IMR-90 (cell line): ENCODE measurements around the gene IGF2BP3. TPM values are rescaled to one million over a fixed set of nuclear protein-coding genes. Genes with fewer than 3 reads are reported as not detected.

Source experiments
- ATAC-seq: fragments of 200-7000 bp; cut with Tn5 transposase; 2 replicates; pipeline ENCODE4 v1.9.1; 2020; ENCODE audit warnings: low read depth, mild to moderate bottlenecking, moderate library complexity
- BruUV-seq: library from RNA; stranded (reverse); fragments of 400-500 nt; replicated peaks from 2 replicates; lab custom pipeline; 2021; lab: Mats Ljungman, UMichigan
- CTCF ChIA-PET: fragments of 300-600 bp; formaldehyde crosslinking; extraction: SDS; loops from one replicate; lab custom pipeline; 2021; ENCODE audit warnings: antibody characterized with exemption; lab: Yijun Ruan, JAX
- POLR2A ChIA-PET: fragments of 300-600 bp; sonication (Branson Sonifier 250); formaldehyde crosslinking; loops from one replicate; lab custom pipeline; 2022; ENCODE audit warnings: antibody characterized with exemption; ENCODE audit not compliant: unreplicated experiment; lab: Charles Lee
- DNase-seq: peaks from one replicate; pipeline ENCODE4 v3.0.0; 2013
- H2AFZ ChIP-seq: replicated peaks from 2 replicates; pipeline ENCODE3; 2013; ENCODE audit warnings: low read length, mild to moderate bottlenecking; ENCODE audit not compliant: poor library complexity
- H2AK5ac ChIP-seq: 2 replicates; pipeline ENCODE4 v1.6.1; 2013; ENCODE audit warnings: low read depth, low read length, inconsistent platforms
- H2AK9ac ChIP-seq: replicated peaks from 2 replicates; pipeline ENCODE3; 2013; ENCODE audit warnings: mild to moderate bottlenecking, low read depth, low read length, moderate library complexity; ENCODE audit not compliant: poor library complexity
- H2BK120ac ChIP-seq: 2 replicates; pipeline ENCODE4 v1.6.1; 2013; ENCODE audit warnings: low read depth, low read length, inconsistent platforms
- H2BK15ac ChIP-seq: 3 replicates; pipeline ENCODE4 v1.6.1; 2013; ENCODE audit warnings: low read depth, low read length, inconsistent platforms
- H2BK20ac ChIP-seq: 2 replicates; pipeline ENCODE4 v1.6.1; 2013; ENCODE audit warnings: low read depth, mild to moderate bottlenecking, inconsistent platforms, low read length, moderate library complexity
- H2BK5ac ChIP-seq: 2 replicates; pipeline ENCODE4 v1.6.1; 2013; ENCODE audit warnings: mild to moderate bottlenecking, low read depth, low read length, inconsistent platforms; ENCODE audit not compliant: poor library complexity, severe bottlenecking
- H3K14ac ChIP-seq: replicated peaks from 2 replicates; pipeline ENCODE4 v1.6.1; 2013; ENCODE audit warnings: low read depth, low read length, inconsistent platforms
- H3K18ac ChIP-seq: 2 replicates; pipeline ENCODE4 v1.6.1; 2013; ENCODE audit warnings: low read depth, low read length, control low read depth
- H3K23ac ChIP-seq: 2 replicates; pipeline ENCODE4 v1.6.1; 2013; ENCODE audit warnings: low read depth, low read length, inconsistent platforms
- H3K27ac ChIP-seq: 2 replicates; pipeline ENCODE4 v1.5.1; 2013; ENCODE audit warnings: mild to moderate bottlenecking, control low read depth, low read length; ENCODE audit not compliant: insufficient read depth
- H3K27me3 ChIP-seq: 2 replicates; pipeline ENCODE4 v1.6.1; 2013; ENCODE audit warnings: low read length; ENCODE audit not compliant: control insufficient read depth, insufficient read depth
- H3K36me3 ChIP-seq: 2 replicates; pipeline ENCODE4 v1.6.1; 2013; ENCODE audit warnings: low read length, mixed read lengths; ENCODE audit not compliant: control insufficient read depth, insufficient read depth
- H3K4ac ChIP-seq: 2 replicates; pipeline ENCODE4 v1.6.1; 2013; ENCODE audit warnings: low read depth, low read length, inconsistent platforms
- H3K4me1 ChIP-seq: 2 replicates; pipeline ENCODE4 v1.6.1; 2013; ENCODE audit warnings: low read length, mixed read lengths; ENCODE audit not compliant: control insufficient read depth, insufficient read depth
- H3K4me2 ChIP-seq: 2 replicates; pipeline ENCODE4 v1.6.1; 2013; ENCODE audit warnings: low read depth, mild to moderate bottlenecking, control low read depth, low read length, moderate library complexity
- H3K4me3 ChIP-seq: 2 replicates; pipeline ENCODE4 v1.5.1; 2013; ENCODE audit warnings: low read depth, mild to moderate bottlenecking, control low read depth, low read length, moderate library complexity; ENCODE audit not compliant: insufficient read depth
- H3K56ac ChIP-seq: 2 replicates; pipeline ENCODE4 v1.6.1; 2013; ENCODE audit warnings: low read length, inconsistent platforms; ENCODE audit not compliant: insufficient read depth; ENCODE audit errors: extremely low read depth
- H3K79me1 ChIP-seq, 2 experiments: 2 replicates each; pipeline ENCODE4 v1.6.1; 2013; ENCODE audit warnings: low read length in 2 of 2, inconsistent platforms in 1 of 2, low read depth in 1 of 2
- H3K9ac ChIP-seq: 2 replicates; pipeline ENCODE4 v1.6.1; 2013; ENCODE audit warnings: low read depth, low read length, control low read depth
- H3K9me1 ChIP-seq: 2 replicates; pipeline ENCODE4 v1.6.1; 2013; ENCODE audit warnings: low read length, inconsistent platforms; ENCODE audit not compliant: insufficient read depth
- H3K9me3 ChIP-seq: 2 replicates; pipeline ENCODE4 v1.6.1; 2013; ENCODE audit warnings: low read length; ENCODE audit not compliant: control insufficient read depth, insufficient read depth
- H4K20me1 ChIP-seq: 2 replicates; pipeline ENCODE4 v1.6.1; 2013; ENCODE audit warnings: low read length, inconsistent platforms; ENCODE audit not compliant: insufficient read depth
- H4K5ac ChIP-seq: 2 replicates; pipeline ENCODE4 v1.6.1; 2013; ENCODE audit warnings: mild to moderate bottlenecking, low read depth, low read length, control low read depth
- H4K8ac ChIP-seq, 2 experiments: 2 replicates each; pipeline ENCODE4 v1.6.1; 2013; ENCODE audit warnings: low read depth in 2 of 2, low read length in 2 of 2, control low read depth in 1 of 2, inconsistent platforms in 1 of 2
- H4K91ac ChIP-seq: 2 replicates; pipeline ENCODE4 v1.6.1; 2013; ENCODE audit warnings: low read depth, low read length, inconsistent platforms; ENCODE audit not compliant: insufficient read depth
- CHD1 ChIP-seq: IDR thresholded peaks from 2 replicates; pipeline ENCODE4 v1.6.1; 2012; ENCODE audit warnings: low read depth, low read length, improper control_type of control experiment
- NFE2L2 ChIP-seq: fragments of 150-350 bp; IDR thresholded peaks from 2 replicates; pipeline ENCODE4 v1.6.1; 2016; ENCODE audit warnings: low read depth, mild to moderate bottlenecking, low read length
- RFX5 ChIP-seq: IDR thresholded peaks from 2 replicates; pipeline ENCODE4 v1.8.0; 2012; ENCODE audit warnings: low read depth, mild to moderate bottlenecking, low read length, moderate library complexity
- WGBS, 2 experiments: methylation state at CpG; one replicate each; pipeline versions ENCODE4 v1.1.5 to v1.1.7; 2013; ENCODE audit warnings: missing lambda C conversion rate in 2 of 2; ENCODE audit not compliant: insufficient read length in 1 of 2; ENCODE audit errors: extremely low coverage in 2 of 2; 5-methylcytosine and 5-hydroxymethylcytosine counted together
- dilution Hi-C: fragments of 300-500 bp; cut with HindIII; formaldehyde crosslinking; loops from one replicate; pipeline ENCODE4 v1.14.3; 2018; ENCODE audit warnings: low sequenced_read_pairs; ENCODE audit not compliant: unreplicated experiment
- in situ Hi-C: fragments of 300-500 bp; cut with MboI; formaldehyde crosslinking; loops from 3 replicates; pipeline ENCODE4 v1.14.3; 2019; ENCODE audit warnings: low sequenced_read_pairs, inconsistent platforms, mixed read lengths
- intact Hi-C: fragments of 100-400 bp; cut with micrococcal nuclease; formaldehyde crosslinking; loops from 2 replicates; pipeline ENCODE4 v1.10.0; 2022
- polyA plus RNA-seq, 3 experiments: library from polyadenylated mRNA; depleted of rRNA; stranded (reverse); fragments of >200 nt; gene quantifications; 2 replicates each; pipeline ENCODE4 v1.2.3, GENCODE V29; 2012; ENCODE audit warnings: low replicate concordance in 1 of 3
- total RNA-seq: library from RNA; depleted of rRNA; stranded (reverse); fragments of >200 nt; gene quantifications from 2 replicates; pipeline ENCODE4 v1.2.3, GENCODE V29; 2012

IGF2BP3 gene
- total and polyA plus RNA-seq, 2 of the 4 experiments (the other 2 are of a cell fraction), result 50.9 to 59.3 TPM

DNA sequence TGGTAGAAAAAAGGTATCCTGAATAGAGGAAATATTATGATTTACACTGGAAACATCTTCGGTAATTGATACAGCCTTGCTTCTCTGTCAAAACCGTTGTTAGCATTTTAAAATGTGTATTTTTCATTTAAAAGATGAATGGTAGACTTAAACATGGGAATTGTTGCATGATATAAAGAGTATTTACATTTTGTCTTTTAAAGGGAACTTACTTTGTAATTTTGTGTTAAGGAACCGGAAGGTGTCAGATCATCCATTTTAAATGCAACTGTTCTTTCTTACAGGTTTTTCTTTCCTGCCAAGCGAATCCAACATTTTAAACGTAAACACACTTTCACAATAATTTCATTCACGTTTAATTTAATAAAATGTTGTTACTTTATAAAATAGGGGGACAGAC, 1.8 kb upstream of the IGF2BP3 start:
- no peak overlapping the region for H3K18ac ChIP-seq
- H4K8ac ChIP-seq, result no peak overlapping the region; a peak in 2 of 4 replicates
- H4K91ac ChIP-seq, result no peak overlapping the region
- no peaks in the 10 kb centered on the region for H3K36me3 ChIP-seq
- no peak for DNase-seq
- no peak overlapping the region for H2BK20ac ChIP-seq
- dilution Hi-C loops (no loop called here), intact Hi-C loops (loop anchor here (5.0 to 10.0 kb wide), 2 partner anchors 195 to 287 kb away; partner anchors contain the start of gene NUP42), in situ Hi-C loops (no loop called here)
- BruUV-seq, result no TSS peak
- H3K9me3 ChIP-seq, result no peaks in the 10 kb centered on the region
- TF ChIP-seq CHD1 (no peak), NFE2L2 (no peak), RFX5 (no peak)
- H2AK9ac ChIP-seq, result no peak overlapping the region
- H3K27ac ChIP-seq, result peak overlapping the region; percentile 25; the same call in 1 of the 2 replicates
- WGBS, 2 experiments, result no CpG with 5 or more reads among the region's 6 CpGs
- CTCF ChIA-PET, result interaction anchor here (1.5 kb wide), 1 partner anchor 200 kb away, joined by 3 read pairs; no protein-coding TSS in a partner anchor
- H4K20me1 ChIP-seq, result peaks cover 7% of the 10 kb centered on the region; the same call in 1 of the 2 replicates
- no peak overlapping the region; the same call in 1 of the 2 replicates for H3K23ac ChIP-seq
- 0 out of 2 replicates have a peak overlapping the region, but pooled peaks have one; percentile 13 for H3K4ac ChIP-seq
- H3K4me3 ChIP-seq, result peak overlapping the region; percentile 8; the same call in 1 of the 2 replicates
- no peak overlapping the region for H2BK120ac ChIP-seq
- no peak overlapping the region for H2BK15ac ChIP-seq
- peak overlapping the region; percentile 66 for H3K4me2 ChIP-seq
- peak overlapping the region; percentile 39; the same call in 1 of the 2 replicates for H3K9ac ChIP-seq
- H3K56ac ChIP-seq, result no peak overlapping the region; the same call in 1 of the 2 replicates
- H3K27me3 ChIP-seq, result no peaks in the 10 kb centered on the region
- H2AFZ ChIP-seq, result no peak overlapping the region
- peaks cover 0 to 19% of the 10 kb centered on the region in 2 experiments; a peak in 2 of 4 replicates for H3K79me1 ChIP-seq
- POLR2A ChIA-PET, result no interaction called here
- H3K14ac ChIP-seq, result no peak overlapping the region; the same call in 1 of the 2 replicates
- no peak for ATAC-seq
- no peak overlapping the region for H2AK5ac ChIP-seq
- no peak overlapping the region for H4K5ac ChIP-seq
- H3K4me1 ChIP-seq, result peaks cover 2% of the 10 kb centered on the region; the same call in 1 of the 2 replicates
- peak overlapping the region; percentile 72 for H2BK5ac ChIP-seq
- no peaks in the 10 kb centered on the region for H3K9me1 ChIP-seq
